ENCODE results near the gene ERC1. TPM values are rescaled to one million over a fixed set of nuclear protein-coding genes. Genes with fewer than 3 reads are reported as not detected.

The ERC1 gene
- total and polyA plus RNA-seq, 9 of the 15 experiments (the other 6 are each of a cell fraction or from before 2014, with no cell fraction given), result 0.74 to 11.8 (median 4.8) TPM

DNA sequence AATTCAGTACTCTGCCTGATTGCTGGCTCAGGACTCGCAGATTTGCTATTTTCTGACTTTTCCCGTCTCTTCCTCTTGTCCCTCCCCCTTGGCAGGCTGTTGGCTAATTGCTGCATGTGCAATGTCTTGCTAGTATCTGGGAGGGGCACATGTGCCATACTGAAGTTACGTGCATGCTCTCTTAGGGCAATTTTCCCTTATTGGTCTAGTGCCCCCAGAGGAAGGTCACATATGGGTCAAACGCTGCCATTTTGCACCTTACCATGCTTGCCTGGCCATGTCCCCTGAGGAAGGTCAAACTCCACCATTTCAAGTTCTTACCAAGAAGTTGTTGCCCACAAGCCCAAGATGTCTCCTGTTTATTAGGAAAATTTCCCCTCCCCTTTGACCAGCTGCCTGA, 13.9 kb upstream of the ERC1 start (continued):
- TF ChIP-seq ZNF830 (CRISPR knock-in tag; IDR thresholded peaks at IDR 0.05), result no peak
- no peak for TF ChIP-seq ZBTB8A (IDR thresholded peaks at IDR 0.05; ENCODE audit: partially characterized antibody)
- peak; percentile 64; the same call in 1 of the 2 replicates for TF ChIP-seq EHMT2 (IDR thresholded peaks at IDR 0.05)
- TF ChIP-seq NR4A1 (CRISPR knock-in tag; IDR thresholded peaks at IDR 0.05), result no peak
- no peak for TF ChIP-seq NR4A1 (tag; IDR thresholded peaks at IDR 0.05)

DNA sequence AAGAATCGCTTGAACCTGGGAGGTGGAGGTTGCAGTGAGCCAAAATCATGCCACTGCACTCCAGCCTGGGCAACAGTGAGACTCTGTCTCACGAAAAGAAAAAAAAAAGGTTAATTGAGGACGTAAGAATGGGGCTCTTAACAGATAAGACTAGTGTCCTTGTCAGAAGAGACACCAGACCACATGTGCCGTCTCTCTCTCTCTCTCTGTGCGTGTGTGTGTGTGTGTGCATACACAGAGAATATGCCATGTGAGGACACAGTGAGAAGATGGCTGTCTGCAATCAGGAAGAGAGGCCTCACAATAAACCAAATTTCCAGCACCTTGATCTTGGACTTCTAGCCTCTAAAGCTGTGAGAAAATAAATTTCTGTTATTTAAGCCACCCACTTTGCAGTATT, 11.7 kb upstream of the ERC1 start:
- no peaks in the 10 kb centered on the region for H3K9me3 ChIP-seq (replicated peaks; ENCODE audit: control insufficient read depth, insufficient read depth, low read depth, low read length)
- no peaks in the 10 kb centered on the region for H3K9me1 ChIP-seq (ENCODE audit: control insufficient read depth, insufficient read depth, low read length)
- peaks cover 0 to 7% of the 10 kb centered on the region in 2 experiments; a peak in 3 of 5 replicates for H3K4me1 ChIP-seq (replicated peaks in 1 of 2; ENCODE audit: control insufficient read depth in 2 of 2, insufficient read depth in 2 of 2, low read length in 2 of 2)
- no peaks in the 10 kb centered on the region for H3K79me2 ChIP-seq (ENCODE audit: control insufficient read depth, insufficient read depth, low read length)
- DNase-seq (ENCODE audit: extremely low read depth in 1 of 4, low spot score in 3 of 4), result no peak
- H3K36me3 ChIP-seq (ENCODE audit: control insufficient read depth, insufficient read depth, low read length), result no peaks in the 10 kb centered on the region
- H3K4me2 ChIP-seq (ENCODE audit: insufficient read depth, low read length), result no peak overlapping the region
- ATAC-seq, result no peak
- intact Hi-C loops (cut with micrococcal nuclease), result no loop called here
- ChIA-PET POLR2A (interaction anchor here (0.6 kb wide), 1 partner anchor 408 kb away, joined by 3 read pairs; no protein-coding TSS in a partner anchor), CTCF (ENCODE audit: low intra/inter-chr PET ratio) (no interaction called here)
- no peaks in the 10 kb centered on the region for H4K20me1 ChIP-seq (replicated peaks; ENCODE audit: control insufficient read depth, insufficient read depth, low read length)
- H3K27ac ChIP-seq (ENCODE audit: extremely low read depth, low read depth, low read length), result no peak overlapping the region
- no peaks in the 10 kb centered on the region for H3K27me3 ChIP-seq (ENCODE audit: control insufficient read depth in 2 of 2, insufficient read depth in 2 of 2, low read length in 2 of 2)
- H3K4me3 ChIP-seq, result no peak overlapping the region
- 60% methylated on average over 2 of the region's 5 CpGs for WGBS (ENCODE audit: insufficient coverage, low coverage, missing lambda C conversion rate)
- in situ Hi-C loops (cut with MboI), result no loop called here
- no TSS peak for BruUV-seq (replicated peaks)
- FAIRE-seq, result no peak
- no peak overlapping the region for H3K9ac ChIP-seq (ENCODE audit: insufficient read depth in 1 of 2, low read depth in 2 of 2, low read length in 2 of 2)
- no peak overlapping the region for H2AFZ ChIP-seq (ENCODE audit: low read depth, low read length)
- TF ChIP-seq ZBED1 (IDR thresholded peaks at IDR 0.05), result no peak
- TF ChIP-seq, protein P1, sequence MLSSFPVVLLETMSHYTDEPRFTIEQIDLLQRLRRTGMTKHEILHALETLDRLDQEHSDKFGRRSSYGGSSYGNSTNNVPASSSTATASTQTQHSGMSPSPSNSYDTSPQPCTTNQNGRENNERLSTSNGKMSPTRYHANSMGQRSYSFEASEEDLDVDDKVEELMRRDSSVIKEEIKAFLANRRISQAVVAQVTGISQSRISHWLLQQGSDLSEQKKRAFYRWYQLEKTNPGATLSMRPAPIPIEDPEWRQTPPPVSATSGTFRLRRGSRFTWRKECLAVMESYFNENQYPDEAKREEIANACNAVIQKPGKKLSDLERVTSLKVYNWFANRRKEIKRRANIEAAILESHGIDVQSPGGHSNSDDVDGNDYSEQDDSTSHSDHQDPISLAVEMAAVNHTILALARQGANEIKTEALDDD (IDR thresholded peaks at IDR 0.05), result no peak
- TF ChIP-seq ATF1 (CRISPR knock-in tag; IDR thresholded peaks at IDR 0.05), result no peak
- TF ChIP-seq ATF1 (tag; IDR thresholded peaks at IDR 0.05), result peak; percentile 14; the same call in 1 of the 2 replicates
- TF ChIP-seq, protein P2, sequence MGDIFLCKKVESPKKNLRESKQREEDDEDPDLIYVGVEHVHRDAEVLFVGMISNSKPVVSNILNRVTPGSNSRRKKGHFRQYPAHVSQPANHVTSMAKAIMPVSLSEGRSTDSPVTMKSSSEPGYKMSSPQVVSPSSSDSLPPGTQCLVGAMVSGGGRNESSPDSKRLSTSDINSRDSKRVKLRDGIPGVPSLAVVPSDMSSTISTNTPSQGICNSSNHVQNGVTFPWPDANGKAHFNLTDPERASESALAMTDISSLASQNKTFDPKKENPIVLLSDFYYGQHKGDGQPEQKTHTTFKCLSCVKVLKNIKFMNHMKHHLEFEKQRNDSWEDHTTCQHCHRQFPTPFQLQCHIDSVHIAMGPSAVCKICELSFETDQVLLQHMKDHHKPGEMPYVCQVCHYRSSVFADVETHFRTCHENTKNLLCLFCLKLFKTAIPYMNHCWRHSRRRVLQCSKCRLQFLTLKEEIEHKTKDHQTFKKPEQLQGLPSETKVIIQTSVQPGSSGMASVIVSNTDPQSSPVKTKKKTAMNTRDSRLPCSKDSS (IDR thresholded peaks at IDR 0.05; ENCODE audit: low read depth, partially characterized antibody), result no peak
- no peak for TF ChIP-seq JUND (IDR thresholded peaks at IDR 0.05; ENCODE audit: borderline replicate concordance, low read depth, low read length)
- peak; percentile 18; the same call in 1 of the 3 replicates for TF ChIP-seq JUND (tag; IDR thresholded peaks at IDR 0.05; ENCODE audit: borderline replicate concordance, low read depth, low read length)
- no peak for TF ChIP-seq IFI16 (CRISPR knock-in tag; IDR thresholded peaks at IDR 0.05)
- no peak for TF ChIP-seq HNRNPH1 (optimal IDR thresholded peaks at IDR 0.05; ENCODE audit: low read depth, low read length)
- 0 out of 2 replicates have a peak, but pooled peaks have one; percentile 25 for TF ChIP-seq MYC (IDR thresholded peaks at IDR 0.05; ENCODE audit: low read depth, low read length)
- TF ChIP-seq MYC (CRISPR knock-in tag; IDR thresholded peaks at IDR 0.05; ENCODE audit: borderline replicate concordance, low read depth), result no peak
- peak; percentile 32; the same call in 1 of the 2 replicates for TF ChIP-seq SMAD4 (CRISPR knock-in tag; conservative IDR thresholded peaks at IDR 0.05)

All from K562 (cell line).